A673 (cell line): Measurements from ENCODE around the gene BPTF.

Experiments used
- EZH2 ChIP-seq: fragments of 200-600 bp; sonication (generic); IDR thresholded peaks from 2 replicates; pipeline ENCODE4 v1.6.1; 2017; ENCODE audit warnings: borderline replicate concordance, low read depth, mild to moderate bottlenecking, mixed read lengths, antibody characterized with exemption, low read length; ENCODE audit not compliant: poor library complexity, severe bottlenecking
- TF ChIP-seq, protein P1 (sequence below): fragments of 300-800, 200-600 bp; sonication (generic); conservative IDR thresholded peaks from 2 replicates; pipeline ENCODE4 v1.5.1; 2017; ENCODE audit warnings: low read depth, mild to moderate bottlenecking, antibody characterized with exemption, low read length, moderate library complexity, mixed read lengths

DNA sequence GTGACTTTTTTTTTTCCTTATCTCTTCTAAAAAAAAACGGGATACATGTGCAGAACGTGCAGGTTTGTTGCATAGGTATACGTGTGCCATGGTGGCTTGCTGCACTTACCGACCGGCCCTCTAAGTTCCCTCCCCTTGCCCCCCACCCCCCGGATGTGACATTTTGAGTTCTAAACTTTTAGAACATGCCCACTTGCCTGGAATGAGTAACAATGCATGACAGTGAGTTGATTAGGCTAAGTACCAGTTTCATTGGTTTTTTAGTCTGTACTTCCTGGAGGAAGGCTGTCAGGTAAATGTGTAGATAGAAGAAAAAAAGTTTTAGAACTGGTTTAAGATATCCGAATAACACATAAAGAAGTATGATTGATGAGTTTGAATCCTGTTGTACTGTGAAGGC, 4.0 kb downstream of the BPTF start:
- TF ChIP-seq, protein P1, sequence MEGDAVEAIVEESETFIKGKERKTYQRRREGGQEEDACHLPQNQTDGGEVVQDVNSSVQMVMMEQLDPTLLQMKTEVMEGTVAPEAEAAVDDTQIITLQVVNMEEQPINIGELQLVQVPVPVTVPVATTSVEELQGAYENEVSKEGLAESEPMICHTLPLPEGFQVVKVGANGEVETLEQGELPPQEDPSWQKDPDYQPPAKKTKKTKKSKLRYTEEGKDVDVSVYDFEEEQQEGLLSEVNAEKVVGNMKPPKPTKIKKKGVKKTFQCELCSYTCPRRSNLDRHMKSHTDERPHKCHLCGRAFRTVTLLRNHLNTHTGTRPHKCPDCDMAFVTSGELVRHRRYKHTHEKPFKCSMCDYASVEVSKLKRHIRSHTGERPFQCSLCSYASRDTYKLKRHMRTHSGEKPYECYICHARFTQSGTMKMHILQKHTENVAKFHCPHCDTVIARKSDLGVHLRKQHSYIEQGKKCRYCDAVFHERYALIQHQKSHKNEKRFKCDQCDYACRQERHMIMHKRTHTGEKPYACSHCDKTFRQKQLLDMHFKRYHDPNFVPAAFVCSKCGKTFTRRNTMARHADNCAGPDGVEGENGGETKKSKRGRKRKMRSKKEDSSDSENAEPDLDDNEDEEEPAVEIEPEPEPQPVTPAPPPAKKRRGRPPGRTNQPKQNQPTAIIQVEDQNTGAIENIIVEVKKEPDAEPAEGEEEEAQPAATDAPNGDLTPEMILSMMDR, result no peak
- TF ChIP-seq EZH2, result no peak
